ENCODE data around the gene RGS1.
"Not testable (repeated sequence)": the region's sequence is repeated elsewhere in the genome, so short reads cannot be mapped to it uniquely, and the experiment has no call there.

The RGS1 gene, protein sequence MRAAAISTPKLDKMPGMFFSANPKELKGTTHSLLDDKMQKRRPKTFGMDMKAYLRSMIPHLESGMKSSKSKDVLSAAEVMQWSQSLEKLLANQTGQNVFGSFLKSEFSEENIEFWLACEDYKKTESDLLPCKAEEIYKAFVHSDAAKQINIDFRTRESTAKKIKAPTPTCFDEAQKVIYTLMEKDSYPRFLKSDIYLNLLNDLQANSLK

DNA sequence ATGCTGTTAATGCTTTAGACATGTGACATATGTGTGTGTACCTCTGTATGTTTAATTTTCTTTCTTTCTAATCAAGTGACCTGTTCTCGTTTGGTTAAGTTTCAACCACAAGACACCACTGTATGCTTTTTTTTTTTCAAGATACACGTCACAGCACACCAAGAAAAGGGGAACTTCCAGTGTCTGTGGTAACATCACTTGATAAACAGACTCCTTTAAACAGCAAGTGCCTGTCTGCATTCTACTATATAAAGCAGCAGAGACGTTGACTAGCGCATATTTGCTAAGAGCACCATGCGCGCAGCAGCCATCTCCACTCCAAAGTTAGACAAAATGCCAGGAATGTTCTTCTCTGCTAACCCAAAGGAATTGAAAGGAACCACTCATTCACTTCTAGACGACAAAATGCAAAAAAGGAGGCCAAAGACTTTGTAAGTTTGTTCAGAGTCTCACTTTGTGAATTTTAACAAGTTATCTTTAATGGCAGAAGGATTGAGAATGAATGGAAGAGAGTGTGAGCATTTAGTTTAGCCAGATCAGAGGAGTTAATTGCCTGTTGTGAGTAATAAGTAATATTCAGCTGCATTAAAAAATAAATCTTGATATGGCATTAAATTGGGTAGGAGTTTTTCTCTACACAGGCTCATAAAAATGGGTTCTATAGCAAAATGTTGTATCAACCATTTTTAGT is at the start of gene RGS1:
RGS1 (plus strand) TSS at position 275 of the 691 bp plus-strand sequence; CDS start at position 295, 20 bp downstream.
- DNase-seq (ENCODE audit: low read depth) = no peak

DNA sequence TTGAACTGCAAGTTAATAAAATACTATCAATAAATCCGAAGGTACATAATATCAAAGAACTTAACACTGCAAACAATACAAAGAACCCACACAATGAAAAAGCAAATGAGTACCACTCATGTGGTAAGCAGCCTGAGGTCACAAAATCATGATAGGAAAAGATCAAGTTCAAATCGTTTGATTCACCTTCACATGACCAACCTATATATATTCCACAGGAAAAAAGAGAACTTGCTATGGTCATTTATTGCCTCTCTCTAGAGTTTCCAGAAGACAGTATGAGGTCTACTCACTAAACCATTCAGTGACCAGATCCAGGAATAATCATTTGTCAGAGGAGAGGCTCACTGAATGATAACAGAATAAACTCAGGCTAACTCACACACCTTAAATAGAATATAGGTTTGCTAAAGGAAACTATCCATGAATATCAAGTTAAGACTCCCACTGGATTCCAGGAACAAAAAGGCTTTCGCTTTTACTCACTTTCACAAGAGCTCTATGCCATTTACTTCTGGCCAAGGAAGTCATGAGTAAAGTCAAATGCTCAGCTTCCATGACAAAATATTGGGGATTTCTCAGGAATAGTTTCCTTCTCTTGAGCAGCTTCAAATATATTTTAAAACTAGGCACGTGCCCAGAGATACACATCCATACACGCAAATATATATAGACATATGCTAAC is 48.3 kb upstream of the RGS1 start:
- DNase-seq (ENCODE audit: low read depth) = no peak

DNA sequence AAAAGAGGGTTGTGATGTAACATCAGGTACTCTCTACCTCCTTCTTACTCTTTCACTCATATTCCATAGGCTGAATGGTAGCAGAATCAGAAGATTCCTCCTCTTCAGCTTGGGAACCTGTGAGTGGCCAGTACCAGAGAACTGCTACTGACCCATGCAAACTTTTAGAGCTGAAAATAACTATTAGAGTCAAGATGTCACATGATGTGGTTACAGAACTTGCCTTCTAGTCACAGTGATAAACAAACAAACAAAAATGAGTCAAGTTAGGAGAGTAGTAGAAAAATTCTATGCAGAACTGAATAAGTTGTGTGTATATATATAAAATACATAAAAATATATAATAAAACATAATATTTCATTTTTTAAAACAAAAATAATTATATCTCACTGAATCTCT is 47.6 kb upstream of the RGS1 start:
- DNase-seq (ENCODE audit: low read depth) = no peak

DNA sequence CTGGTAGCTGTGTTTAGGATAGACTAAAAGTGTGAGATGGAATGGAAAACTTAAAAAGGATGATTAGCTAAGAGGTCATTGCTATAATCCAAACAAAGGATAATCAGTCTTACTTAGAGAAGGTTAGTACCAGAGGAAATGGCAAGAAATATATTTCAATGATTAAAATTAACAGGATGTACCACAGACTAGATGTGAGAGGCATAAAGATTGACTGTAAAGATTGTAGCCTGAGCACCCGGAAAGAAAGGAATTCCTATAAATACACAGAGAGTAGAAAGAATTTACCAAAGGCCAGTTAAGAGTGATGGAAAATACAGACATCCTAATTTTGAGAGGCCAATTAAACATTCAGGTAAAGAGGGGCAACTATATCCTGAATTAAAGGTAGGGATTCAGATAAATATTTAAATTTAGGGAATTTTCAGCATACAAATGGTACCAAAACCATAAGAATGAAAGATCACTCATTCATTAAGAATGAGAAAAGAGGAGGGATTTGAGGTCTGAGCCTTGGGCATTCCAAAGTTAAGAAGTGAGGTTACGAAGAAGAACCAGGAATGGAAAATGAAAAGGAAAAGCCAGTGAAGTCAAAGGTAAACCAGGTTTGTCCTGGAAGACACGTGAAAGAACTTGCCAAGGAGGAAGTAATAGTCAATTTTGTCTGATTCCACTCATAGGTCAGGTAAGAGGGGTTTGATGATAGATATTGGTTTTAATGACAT is 46.4 kb upstream of the RGS1 start:
- DNase-seq (ENCODE audit: low read depth) = no peak

DNA sequence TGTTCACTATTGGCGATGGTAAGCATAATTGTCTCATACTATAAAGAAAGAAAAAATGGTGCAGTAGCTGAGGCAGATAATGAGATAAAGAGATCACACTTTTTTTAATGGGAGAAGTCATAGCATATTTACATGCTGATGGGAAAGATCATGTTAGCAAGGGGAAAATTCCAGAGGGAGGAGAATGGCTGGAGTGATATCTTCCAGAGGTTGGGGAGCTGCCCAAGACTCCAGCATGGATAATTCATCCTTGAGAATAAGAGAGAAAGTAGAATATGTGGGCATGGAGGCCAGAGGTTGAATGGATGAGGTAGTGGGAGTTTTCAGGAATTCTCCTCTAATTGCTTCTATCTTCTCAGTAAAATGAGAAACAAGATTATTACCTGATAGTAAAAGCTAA is 45.8 kb upstream of the RGS1 start:
- no peak for DNase-seq (ENCODE audit: low read depth)

DNA sequence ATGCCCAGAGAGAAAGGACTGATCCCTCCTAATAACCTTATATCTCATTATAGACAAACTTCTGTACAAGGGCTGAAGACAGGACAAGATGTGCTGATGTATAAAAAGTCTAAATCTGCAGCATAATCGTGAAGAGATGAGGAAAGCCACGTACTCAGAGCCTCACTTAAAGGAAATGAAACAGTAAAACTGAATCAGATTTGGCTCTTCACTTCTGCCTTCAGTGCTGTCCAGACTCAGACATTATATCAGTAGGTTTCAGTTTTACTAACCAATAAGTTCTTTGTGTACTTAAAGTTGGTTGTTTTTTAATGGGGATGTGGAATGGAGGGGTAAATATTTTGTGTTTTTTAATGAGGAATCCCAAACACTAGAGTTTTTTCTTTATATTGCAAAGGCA is 45.3 kb upstream of the RGS1 start:
- no peak for DNase-seq (ENCODE audit: low read depth)

DNA sequence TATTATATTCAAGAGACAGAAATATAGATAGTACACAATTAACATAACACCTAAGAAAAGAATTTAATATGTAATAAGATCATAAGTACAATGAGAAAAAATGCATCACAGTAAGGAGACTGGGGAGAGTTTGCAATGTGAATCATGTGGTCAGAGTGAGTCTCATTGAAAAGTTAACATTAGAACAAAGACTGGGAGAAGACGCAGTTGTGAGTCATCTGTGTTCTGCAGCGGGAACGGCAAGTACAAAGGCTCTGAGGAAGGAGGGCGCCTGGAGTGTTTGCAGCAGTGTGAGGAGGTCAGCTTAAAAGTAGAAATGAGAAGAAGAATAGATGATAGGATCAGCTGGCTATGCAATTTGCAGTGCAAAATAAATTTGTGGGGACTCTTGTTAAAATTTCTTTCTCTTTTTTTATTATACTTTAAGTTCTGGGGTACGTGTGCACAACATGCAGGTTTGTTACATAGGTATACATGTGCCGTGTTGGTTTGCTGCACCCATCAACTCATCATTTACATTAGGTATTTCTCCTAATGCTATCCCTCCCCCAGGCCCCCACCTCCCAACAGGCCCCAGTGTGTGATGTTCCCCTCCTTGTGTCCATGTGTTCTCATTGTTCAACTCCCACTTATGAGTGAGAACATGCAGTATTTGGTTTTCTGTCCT is 44.4 kb upstream of the RGS1 start:
- DNase-seq (ENCODE audit: low read depth) = not testable (repeated sequence)

DNA sequence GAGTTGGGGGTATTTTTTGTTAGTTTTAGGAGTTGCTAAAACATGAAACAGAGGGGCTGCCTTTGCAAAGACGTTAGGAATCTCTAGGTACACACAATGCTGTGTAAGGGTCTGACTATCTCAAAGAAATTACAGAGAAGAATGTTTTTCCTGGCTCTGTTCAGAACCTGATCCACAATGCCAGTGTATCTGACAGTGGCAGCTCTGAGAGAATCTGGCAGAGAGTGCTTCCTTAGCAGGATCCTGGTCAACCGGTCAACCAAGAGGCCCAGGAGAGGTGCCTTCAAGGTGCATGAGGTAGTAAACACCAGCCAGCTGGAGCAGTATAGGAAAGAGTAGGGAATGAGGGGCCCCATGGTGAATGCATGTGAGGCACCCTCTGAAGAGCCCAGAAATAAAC is 40.9 kb upstream of the RGS1 start:
- no peak for DNase-seq (ENCODE audit: low read depth)

DNA sequence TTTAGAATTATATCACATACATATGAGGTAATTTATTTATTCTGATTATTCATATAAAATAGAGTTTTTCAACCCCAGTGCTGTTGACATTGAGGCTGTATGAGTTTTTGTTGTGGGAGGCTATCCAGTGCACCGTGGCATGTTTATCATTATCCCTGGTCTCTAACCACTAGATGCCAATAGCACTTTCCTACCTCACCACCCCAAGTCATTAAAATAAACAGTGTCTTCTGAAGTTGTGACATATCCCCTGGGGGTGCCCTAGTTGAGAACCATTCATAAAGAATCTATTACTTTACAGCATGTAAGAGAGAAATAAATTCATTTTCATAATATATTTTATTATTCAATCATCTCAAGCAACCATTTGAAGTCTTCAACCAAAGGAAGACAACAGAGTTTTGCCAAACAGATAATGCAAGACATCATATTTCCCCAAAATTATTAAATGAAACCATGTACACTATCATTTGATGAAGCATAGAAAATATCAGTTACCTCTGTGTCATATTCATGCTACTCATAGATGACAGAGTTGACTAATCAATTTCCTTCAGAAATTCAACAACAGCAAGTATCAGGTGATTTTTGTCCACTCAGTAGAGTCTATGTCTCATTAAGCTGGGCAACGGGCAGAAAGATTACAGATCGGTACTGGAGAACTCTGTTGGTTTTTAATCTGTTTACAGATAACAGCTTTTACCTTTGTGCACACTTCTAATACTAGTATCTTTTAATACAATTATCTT is 39.5 kb upstream of the RGS1 start:
- no peak for DNase-seq (ENCODE audit: low read depth)

DNA sequence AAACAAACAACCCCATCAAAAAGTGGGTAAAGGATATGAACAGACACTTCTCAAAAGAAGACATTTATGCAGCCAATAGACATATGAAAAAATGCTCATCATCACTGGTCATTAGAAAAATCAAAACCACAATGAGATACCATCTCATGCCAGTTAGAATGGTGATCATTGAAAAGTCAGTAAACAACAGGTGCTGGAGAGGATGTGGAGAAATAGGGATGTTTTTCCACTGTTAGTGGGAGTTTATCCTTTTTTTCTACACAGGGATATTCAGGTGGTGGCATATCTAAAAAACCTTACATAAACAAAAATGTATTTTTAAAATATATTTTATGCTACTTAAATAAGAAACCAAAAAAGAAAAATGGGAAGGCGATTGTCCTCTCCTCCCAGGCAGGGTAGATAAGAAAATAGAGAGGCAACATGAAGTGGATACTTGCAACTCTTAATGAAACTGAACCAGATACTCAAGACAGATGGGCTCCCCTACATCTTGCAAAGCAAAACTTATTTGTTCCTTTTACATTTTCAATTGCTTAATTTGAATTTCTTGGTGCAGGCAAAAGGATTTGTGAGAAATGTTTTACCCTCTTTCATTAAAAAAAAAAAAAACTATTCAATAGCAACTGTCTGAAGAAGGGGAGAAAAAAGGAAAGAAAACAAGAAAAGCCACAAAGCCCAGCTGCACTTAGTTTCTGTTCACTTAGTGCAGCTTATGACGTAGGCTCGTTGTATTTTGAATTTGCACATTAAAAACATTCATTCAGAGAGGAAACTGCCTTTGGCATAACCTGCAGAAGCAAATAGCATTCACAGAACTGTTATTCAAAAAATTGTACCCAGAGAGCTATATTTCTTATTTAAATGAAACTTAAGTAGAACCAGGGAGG is 36.9 kb upstream of the RGS1 start:
- DNase-seq (ENCODE audit: low read depth) = no peak

DNA sequence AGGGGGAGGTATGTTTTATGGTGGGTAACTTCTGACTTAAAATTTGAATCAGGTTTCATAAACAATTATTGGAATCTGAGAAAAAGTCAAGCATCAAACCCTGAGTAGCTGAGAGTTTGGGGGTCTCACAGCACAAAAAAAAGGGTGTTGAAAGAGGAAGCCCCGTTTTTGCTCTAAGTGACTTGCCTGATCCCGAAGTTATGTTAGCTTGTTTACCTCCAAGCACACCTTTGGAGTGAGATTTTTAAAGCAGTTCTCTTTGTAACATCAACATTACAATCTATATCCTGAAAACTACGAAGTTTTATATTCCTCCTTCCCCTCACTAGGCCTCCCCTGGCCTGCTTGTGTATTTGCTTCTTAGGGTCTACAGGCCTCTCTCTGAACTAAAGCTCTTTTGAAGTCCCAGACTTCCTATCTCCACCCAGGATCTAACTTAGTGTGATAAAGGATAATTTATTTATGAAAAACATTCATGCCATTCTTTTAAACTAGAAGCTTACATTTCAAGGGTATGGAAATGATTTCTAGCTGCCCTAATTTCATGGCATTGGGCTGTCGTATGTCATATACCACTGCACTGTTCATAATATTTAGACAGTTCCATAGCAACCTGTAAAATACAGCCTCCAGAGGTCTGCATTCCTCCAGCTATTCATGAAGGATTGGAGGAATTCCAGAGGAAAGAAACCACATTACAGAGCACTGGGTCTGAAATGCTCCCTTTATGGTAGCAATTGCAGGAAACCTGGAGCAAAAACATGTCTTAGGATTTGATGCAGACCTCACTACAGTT is 36.1 kb upstream of the RGS1 start:
- DNase-seq (ENCODE audit: low read depth) = no peak

DNA sequence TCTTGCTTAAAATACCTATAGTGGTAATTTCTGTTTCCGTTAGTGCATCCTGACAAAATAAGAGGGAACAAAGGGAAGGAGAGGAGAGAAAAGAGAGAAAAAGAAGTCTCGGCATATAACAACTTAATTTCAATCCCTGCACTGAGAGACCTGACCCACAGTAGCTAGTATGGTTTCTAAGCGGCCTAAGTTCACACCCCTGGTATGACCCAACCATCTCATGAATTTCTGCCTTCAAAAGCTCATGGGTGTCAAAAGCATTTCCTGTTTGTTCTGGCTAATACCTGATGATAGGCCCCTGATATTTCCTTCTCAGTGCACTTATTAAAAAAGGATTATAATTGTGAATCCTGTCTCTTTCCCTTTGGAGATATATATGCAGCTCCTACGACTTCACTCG is 32.1 kb upstream of the RGS1 start:
- DNase-seq (ENCODE audit: low read depth) = no peak

DNA sequence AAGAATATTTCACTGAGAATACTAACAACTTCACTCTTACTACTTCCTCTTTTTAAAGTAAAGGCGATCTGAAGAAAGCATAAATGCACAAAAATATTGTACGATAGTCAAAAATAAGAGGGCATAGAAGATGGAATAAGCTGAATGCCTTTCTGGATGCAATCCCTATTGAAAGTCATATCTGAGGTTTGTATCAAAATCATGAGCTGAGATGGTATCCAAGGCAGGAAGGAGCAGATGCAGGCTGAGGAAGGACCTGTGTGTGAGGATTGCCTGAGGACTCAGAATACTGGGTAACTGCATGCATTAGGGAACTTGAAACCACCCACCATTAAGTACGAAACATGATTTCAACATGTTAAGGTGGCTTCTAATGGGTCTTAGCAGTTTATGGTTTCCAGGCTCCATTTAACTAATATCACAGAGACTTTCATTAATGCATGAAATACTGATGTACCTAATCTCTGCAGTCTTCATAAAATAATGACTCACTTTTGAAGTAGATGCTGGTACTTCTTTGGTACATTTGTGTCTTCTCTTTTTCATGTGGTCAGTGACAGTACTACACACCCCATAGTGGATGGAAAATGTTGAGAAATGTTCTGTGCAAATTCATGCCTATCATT is 29.6 kb upstream of the RGS1 start:
- DNase-seq (ENCODE audit: low read depth) = no peak

DNA sequence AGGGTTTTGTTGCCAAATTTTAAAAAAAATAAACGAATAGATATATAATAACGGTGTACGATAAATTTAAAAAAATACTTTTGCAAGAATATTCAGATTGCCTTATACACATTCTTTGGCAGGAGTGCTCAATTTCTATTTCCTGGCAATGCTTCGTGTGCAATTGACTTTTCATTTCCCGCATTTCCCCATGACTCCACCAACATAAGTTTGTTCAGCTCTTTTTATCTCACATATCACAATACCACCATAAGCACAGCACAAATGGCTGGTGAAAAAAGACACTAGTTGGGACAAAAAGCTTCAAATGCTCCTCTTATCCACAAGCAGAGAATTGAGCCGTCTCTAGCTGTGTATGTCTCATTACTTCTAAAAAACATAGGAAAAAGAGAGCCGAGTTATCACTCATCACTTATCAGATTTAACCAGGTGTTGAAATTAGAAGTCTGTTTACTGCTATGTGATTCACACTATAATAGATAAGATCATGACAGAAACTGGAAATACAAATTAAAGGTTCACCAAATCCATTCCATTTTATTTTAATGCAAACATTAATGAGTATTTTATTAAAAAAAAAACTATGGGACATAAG is 28.9 kb upstream of the RGS1 start:
- no peak for DNase-seq (ENCODE audit: low read depth)

DNA sequence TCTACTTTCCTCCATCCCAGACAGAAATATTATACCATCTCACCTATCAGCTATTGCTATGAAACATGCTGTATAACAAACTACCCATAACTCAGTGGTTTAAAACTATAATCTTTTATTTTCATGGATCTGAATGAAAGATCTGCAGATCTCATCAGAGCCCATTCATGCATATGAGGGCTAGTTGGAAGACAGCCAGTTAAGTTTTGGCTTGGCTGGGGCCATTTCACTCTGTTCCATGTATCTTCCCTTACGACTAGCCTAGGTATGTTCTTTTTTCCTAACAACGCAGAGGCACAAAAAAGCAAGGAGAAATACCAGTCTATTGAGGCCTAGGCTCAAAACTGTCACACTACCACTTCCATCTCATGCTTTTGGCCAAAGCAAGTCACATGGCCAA is 28.1 kb upstream of the RGS1 start:
- no peak for DNase-seq (ENCODE audit: low read depth)

DNA sequence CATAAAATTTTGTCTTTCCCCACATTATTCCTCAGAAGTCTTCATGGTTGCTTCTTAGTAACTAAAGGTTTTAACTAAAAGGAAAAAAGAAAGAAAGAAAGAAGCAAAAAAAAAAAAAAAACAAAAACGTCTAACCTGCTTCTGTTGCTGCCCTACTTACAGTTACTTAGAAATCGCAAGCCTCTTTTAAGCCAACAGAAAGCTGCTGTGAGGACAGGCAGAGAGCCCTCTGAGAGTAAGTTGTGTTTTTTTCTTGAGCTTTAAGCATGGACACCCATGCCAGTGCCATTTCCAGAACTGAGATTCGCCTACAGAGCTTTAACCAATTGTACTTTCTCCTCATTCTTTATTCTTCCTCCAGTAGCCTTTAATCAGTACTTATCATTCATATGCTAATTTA is 25.6 kb upstream of the RGS1 start:
- no peak for DNase-seq (ENCODE audit: low read depth)

DNA sequence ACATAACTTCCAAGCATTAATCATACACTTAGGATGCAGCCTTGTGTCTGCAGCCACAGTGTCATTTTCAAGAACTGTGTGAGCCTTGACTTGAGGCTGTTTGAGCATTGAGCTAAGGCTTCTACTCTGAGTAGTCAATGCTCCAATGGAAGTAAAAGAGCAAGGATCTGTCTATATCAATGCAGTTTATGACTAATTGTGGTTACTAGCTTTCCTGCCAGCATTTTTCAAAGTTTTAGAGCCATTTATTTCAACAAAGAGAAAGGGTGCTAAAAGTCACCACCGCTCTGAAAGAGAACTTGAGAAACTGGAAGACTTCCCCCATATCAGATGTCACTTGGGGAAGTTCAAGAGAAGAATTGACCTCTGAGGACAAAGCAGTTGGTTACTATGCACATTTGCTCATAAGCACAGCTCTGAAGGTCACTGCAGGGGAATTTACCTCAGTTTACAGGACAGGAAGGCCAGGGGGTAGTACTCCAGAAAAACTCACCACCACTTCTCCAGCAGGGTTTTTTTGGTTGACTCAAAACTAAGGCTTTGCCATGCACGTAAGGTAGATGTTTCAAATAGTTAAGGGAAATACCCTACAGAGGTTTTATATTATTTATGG is 24.5 kb upstream of the RGS1 start:
- DNase-seq (ENCODE audit: low read depth) = no peak

DNA sequence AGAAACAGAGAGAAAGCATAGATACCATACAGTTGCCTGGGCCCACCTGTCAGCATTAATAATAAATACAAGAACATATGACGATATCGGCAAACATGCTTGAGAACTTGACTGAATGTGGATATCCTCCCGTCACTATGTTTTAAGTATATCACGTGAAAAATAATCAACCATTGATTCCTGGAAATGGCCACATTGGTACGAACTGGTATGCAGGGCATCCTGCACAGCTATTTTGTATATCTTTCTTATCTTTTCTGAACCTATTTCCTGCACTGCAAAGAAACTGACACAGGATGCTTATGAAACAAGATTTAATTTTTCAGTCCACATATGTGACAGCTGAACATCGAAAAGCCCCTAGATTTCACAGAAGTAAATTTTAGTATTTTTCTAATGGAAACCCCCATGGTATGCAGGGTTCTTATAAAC is 22.8 kb upstream of the RGS1 start:
- no peak for DNase-seq (ENCODE audit: low read depth)

Measured in HS-27A (cell line).